GM10248 (cell line): Measurements from ENCODE around the gene CELSR3.

ENCODE experiments used
- CTCF ChIA-PET: fragments of 300-600 bp; sonication (Branson Sonifier 250); formaldehyde crosslinking; extraction: SDS; loops from one replicate; lab custom pipeline; 2021; ENCODE audit warnings: antibody characterized with exemption; lab: Yijun Ruan, JAX
- POLR2A ChIA-PET: fragments of 350-650 bp; sonication (Branson Sonifier 250); formaldehyde crosslinking; extraction: SDS; loops from one replicate; lab custom pipeline; 2020; ENCODE audit warnings: antibody characterized with exemption; lab: Yijun Ruan, JAX
- DNase-seq: peaks from one replicate; pipeline ENCODE4 v3.0.0; 2012; ENCODE audit errors: extremely low spot score
- TF ChIP-seq, protein P1 (sequence below): IDR thresholded peaks from 2 replicates; pipeline ENCODE4 v1.5.1; 2012; ENCODE audit warnings: mild to moderate bottlenecking, low read depth; ENCODE audit errors: extremely low read depth, missing control alignments, control extremely low read depth

Gene CELSR3

GRCh38 chr3:48688737-48689075 lies 26.0 kb upstream of the CELSR3 start:
- POLR2A ChIA-PET = interaction anchor here (0.7 kb wide), 1 partner anchor 53 kb away, joined by 3 read pairs; the partner anchor contains the start of gene SLC26A6
- DNase-seq = no peak
- CTCF ChIA-PET = interaction anchor here (0.8 to 3.7 kb wide), 4 partner anchors 10 to 114 kb away, joined by 3 to 29 read pairs (median 12); partner anchors contain the start of gene CELSR3
- TF ChIP-seq, protein P1, sequence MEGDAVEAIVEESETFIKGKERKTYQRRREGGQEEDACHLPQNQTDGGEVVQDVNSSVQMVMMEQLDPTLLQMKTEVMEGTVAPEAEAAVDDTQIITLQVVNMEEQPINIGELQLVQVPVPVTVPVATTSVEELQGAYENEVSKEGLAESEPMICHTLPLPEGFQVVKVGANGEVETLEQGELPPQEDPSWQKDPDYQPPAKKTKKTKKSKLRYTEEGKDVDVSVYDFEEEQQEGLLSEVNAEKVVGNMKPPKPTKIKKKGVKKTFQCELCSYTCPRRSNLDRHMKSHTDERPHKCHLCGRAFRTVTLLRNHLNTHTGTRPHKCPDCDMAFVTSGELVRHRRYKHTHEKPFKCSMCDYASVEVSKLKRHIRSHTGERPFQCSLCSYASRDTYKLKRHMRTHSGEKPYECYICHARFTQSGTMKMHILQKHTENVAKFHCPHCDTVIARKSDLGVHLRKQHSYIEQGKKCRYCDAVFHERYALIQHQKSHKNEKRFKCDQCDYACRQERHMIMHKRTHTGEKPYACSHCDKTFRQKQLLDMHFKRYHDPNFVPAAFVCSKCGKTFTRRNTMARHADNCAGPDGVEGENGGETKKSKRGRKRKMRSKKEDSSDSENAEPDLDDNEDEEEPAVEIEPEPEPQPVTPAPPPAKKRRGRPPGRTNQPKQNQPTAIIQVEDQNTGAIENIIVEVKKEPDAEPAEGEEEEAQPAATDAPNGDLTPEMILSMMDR = no peak

DNA sequence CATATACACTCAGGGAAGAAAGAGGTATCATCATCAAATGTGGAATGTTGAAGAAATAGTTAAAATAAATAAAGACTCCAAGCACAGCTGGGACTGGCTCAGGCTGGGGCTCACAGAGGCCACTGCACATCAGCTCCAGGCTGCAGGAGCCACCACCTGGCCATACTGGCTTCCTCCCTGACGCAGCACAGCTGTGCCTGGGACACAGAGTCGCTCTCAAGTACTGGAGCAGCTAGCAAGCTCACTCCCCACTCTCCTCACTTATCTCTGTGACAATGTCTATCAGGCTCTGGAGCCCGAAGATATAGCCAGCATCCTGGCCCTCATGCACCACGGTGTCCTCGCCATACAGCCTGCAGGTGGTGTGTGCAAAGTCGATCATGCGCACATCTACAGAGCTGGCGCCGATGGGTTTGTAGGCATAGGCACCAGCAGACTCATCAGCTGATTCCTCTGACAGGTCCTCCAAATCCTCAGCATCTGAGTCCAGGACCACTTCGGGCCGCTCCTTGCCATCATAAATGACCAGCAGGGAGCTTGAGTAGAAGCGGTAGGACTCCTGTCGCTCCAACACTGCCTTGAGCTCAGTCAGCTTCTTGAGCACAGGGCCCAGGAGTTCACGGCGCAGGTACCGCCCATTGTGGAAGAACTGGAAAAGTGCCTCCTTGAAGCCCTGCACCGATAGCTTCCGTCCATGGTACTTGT lies 25.5 kb upstream of the CELSR3 start:
- ChIA-PET CTCF (interaction anchor here (0.8 to 3.7 kb wide), 5 partner anchors 10 to 300 kb away, joined by 3 to 29 read pairs (median 5); partner anchors contain the start of gene CELSR3), POLR2A (interaction anchor here (0.5 to 0.7 kb wide), 2 partner anchors 53 kb away, joined by 3 to 5 read pairs; partner anchors contain the start of gene SLC26A6)
- no peak for DNase-seq
- TF ChIP-seq, protein P1 = no peak

GRCh38 chr3:48687220-48687678 lies 24.6 kb upstream of the CELSR3 start:
- TF ChIP-seq, protein P1 = no peak

GRCh38 chr3:48686538-48687219 lies 24.0 kb upstream of the CELSR3 start:
- TF ChIP-seq, protein P1 = no peak
- no peak for DNase-seq
- ChIA-PET POLR2A (no interaction called here), CTCF (interaction anchor here (1.0 to 3.7 kb wide), 21 partner anchors 9 to 286 kb away, joined by 3 to 29 read pairs (median 4); partner anchors contain the start of genes PRKAR2A and SLC26A6)

More at GRCh38 chr3:48687220-48687678, 24.6 kb upstream of the CELSR3 start:
- ChIA-PET POLR2A (no interaction called here), CTCF (interaction anchor here (1.0 to 3.7 kb wide), 11 partner anchors 9 to 301 kb away, joined by 3 to 29 read pairs (median 9); partner anchors contain the start of genes CELSR3 and SLC26A6)
- DNase-seq = no peak

DNA sequence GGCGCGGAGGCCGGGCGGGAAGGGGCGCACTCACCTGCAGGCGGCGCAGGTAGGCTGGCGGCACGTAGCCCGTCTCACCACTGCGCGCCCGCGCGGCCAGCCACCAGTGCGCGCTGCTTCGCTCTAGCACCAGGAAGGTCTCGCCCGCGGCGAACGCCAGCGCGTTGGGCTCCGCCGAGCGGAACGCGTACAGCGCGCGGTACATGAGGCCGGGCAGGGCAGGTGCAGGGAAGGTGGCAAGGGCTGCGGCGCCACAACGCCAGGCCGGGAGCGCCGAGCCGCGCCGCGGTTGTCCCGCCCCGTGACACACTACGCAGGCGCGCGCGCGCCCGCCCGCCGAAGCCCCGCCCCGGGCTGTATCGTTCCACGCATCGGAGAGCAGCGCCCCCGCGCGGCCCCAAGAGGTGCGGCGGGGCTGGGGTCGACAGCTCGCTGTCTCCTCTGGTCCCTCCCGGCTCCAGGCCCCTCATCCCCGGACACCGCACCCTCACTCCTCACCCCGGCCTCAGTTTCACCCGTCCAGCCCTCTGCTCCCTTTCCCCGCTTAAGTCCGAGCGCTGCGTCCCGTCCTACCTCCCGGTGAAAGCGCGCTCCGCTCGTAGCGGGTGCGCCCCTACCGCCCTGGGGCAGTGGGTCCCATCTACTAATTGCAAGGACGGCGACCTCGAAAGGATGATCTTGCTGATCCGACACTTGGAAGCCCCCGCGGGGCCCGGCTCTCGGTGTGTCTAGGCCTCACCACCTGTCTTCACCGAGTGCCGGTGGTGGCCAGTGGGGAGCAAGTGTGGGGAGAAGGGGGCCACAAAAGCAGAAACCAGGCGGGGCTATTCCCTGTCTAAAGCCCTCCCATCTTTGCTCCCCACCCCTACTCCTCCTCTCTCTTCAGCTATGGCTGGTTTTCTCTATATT lies 23.2 kb upstream of the CELSR3 start, which contains the start of gene NCKIPSD:
NCKIPSD (minus strand) TSS at position 313 of the 909 bp plus-strand sequence; CDS start at position 205, 108 bp downstream.
- CTCF ChIA-PET = interaction anchor here (1.0 to 3.7 kb wide), 23 partner anchors 10 to 285 kb away, joined by 3 to 29 read pairs (median 4); partner anchors contain the start of genes PRKAR2A and SLC26A6
- POLR2A ChIA-PET = no interaction called here
- peak; percentile 97 for DNase-seq

More for the DNA sequence above, 23.2 kb upstream of the CELSR3 start, which contains the start of gene NCKIPSD:
- TF ChIP-seq, protein P1 = peak; percentile 94
